C4-2B (cell line): ENCODE data around the gene SETBP1.

Experiments
- CTCF ChIP-seq: fragments of 450-650 bp; conservative IDR thresholded peaks from 2 replicates; pipeline ENCODE4 v1.5.1; 2017; ENCODE audit warnings: mild to moderate bottlenecking
- ZFX ChIP-seq: fragments of 450-650 bp; IDR thresholded peaks from 2 replicates; pipeline ENCODE4 v1.6.1; 2017

GRCh38 chr18:45014047-45014501, 333.4 kb downstream of the SETBP1 start:
- TF ChIP-seq CTCF (no peak; the same call in 1 of the 2 replicates), ZFX (no peak)
